Activated T-cell treated with anti-CD3 and anti-CD28 coated beads, Interleukin-2, amount 50 U/mL, for 24 hours (primary cell): ENCODE measurements around the gene RDX.
A peak's percentile ranks its signal among the peaks of the same experiment; 100 is the strongest.

ENCODE experiments used
- DNase-seq: peaks from one replicate; pipeline ENCODE4 v3.0.0-alpha.2; 2020
- H3K27ac Mint-ChIP-seq: 2 replicates; pipeline ENCODE4 v1.8.0; 2020; ENCODE audit warnings: mild to moderate bottlenecking, mixed read lengths
- H3K27me3 Mint-ChIP-seq: 2 replicates; pipeline ENCODE4 v1.8.0; 2020; ENCODE audit warnings: mixed read lengths
- H3K36me3 Mint-ChIP-seq: 2 replicates; pipeline ENCODE4 v1.8.0; 2020; ENCODE audit warnings: low read depth, mixed read lengths
- H3K4me1 Mint-ChIP-seq: 2 replicates; pipeline ENCODE4 v1.8.0; 2020; ENCODE audit warnings: low read depth, mixed read lengths
- H3K4me3 Mint-ChIP-seq: 2 replicates; pipeline ENCODE4 v1.8.0; 2020; ENCODE audit warnings: mild to moderate bottlenecking, moderate library complexity, mixed read lengths
- H3K9me3 Mint-ChIP-seq: 2 replicates; pipeline ENCODE4 v1.8.0; 2020; ENCODE audit warnings: mixed read lengths

Gene RDX

DNA sequence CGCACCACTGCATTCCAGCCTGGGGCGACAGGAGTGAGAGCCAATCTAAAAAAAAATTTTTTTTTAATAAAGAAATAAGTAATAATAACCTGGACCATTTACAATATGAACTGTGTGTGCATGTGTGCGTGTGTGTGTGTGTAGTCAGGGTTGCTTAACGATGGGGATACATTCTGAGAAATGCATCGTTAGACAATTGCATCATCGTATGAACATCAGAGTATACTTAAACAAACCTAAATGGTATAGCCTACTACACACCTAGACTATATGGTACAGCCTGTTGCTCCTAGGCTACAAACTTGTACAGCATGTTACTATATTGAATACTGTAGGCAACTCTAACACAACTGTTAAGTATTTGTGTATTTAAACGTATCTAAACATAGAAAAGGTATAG, 26.4 kb downstream of the RDX start:
- Mint-ChIP-seq H3K4me3 (no peak overlapping the region), H3K27me3 (no peaks in the 10 kb centered on the region), H3K4me1 (peaks cover 13% of the 10 kb centered on the region), H3K27ac (no peak overlapping the region), H3K36me3 (peaks cover 73% of the 10 kb centered on the region), H3K9me3 (no peaks in the 10 kb centered on the region)
- DNase-seq, result no peak

DNA sequence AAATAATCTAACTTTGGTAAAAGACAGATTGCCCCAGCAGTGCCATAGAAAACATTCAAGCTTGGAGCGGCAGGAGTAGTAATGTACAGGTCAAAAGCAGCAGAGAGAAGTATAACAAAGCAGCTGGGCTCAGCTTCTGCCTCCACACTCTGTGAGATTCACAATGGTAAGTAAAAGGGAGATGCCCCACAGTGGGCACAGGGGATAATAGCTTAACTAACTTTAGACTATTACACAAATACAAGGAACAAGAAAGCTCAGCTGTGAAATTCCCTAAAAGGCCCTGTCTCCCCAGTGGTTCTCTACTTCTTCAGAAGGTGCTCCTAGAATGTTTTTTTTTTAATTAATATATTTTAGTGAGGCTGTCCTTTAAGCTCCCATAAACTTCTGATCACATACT, 28.0 kb downstream of the RDX start:
- H3K4me3 Mint-ChIP-seq, result no peak overlapping the region
- H3K27ac Mint-ChIP-seq, result no peak overlapping the region
- no peak for DNase-seq
- peaks cover 80% of the 10 kb centered on the region for H3K36me3 Mint-ChIP-seq
- peaks cover 12% of the 10 kb centered on the region for H3K4me1 Mint-ChIP-seq
- no peaks in the 10 kb centered on the region for H3K9me3 Mint-ChIP-seq
- no peaks in the 10 kb centered on the region for H3K27me3 Mint-ChIP-seq

DNA sequence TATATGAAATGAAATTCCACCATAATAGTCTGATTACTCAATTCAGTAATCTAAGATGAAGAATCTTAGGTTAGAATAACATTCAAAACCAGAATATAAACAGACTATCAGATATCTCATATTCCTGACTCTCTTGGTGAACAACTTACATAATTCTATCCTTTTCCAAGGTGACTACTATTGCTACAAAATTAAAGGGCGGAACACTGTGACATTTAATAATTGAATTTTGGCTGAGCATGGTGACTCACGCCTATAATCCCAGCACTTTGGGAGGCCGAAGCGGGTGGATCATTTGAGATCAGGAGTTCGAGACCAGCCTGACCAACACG, 34.4 kb downstream of the RDX start:
- Mint-ChIP-seq H3K4me3 (no peak overlapping the region), H3K4me1 (peaks cover 12% of the 10 kb centered on the region), H3K27ac (no peak overlapping the region), H3K27me3 (no peaks in the 10 kb centered on the region), H3K9me3 (no peaks in the 10 kb centered on the region), H3K36me3 (peaks cover 88% of the 10 kb centered on the region)
- no peak for DNase-seq

DNA sequence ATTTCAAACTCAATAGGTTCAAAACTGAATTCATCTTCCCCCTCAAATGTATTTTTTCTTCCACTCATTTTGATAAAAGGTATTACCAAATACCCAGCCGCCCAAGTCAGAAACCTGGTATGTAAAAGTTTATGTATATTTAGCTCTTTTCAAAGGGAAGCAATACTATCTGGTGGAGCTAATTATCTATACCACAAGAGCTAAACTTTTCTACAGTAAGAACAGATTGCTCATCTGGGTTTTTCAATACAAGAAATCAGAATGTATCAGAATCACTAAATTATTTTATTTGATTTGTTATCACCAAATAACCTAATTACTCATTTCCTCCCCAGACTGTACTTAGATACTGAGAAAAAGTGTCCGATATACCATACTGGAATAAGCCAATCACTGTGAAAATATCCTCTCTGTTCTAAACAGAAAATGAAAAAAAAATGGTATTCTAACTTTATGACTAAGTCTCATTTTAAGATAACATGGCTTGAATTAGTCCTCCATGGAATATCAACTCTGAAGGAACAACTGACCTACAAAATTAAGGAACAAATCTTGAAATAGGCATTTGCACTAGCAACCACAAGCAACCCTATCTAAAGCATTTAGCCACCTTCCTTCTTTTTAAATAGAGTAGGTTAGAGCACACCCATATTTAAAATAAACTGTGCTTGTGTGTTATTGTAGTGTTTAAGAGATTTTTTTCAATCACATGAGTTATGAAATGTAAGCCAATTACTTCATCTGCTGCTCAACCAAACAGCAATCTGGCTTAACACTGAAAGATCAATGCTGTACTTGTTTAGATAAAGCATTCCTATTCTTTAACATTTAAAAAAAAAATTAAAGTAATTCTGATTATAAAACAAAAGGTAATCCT, 35.0 kb downstream of the RDX start:
- H3K27me3 Mint-ChIP-seq, result no peaks in the 10 kb centered on the region
- no peak overlapping the region for H3K4me3 Mint-ChIP-seq
- H3K4me1 Mint-ChIP-seq, result peaks cover 12% of the 10 kb centered on the region
- H3K36me3 Mint-ChIP-seq, result peaks cover 86% of the 10 kb centered on the region
- peak overlapping the region; percentile 52 for H3K27ac Mint-ChIP-seq
- DNase-seq, result no peak
- no peaks in the 10 kb centered on the region for H3K9me3 Mint-ChIP-seq

GRCh38 chr11:110253525-110253924, 42.9 kb downstream of the RDX start:
- Mint-ChIP-seq H3K27ac (no peak overlapping the region), H3K36me3 (peaks cover 80% of the 10 kb centered on the region), H3K4me1 (peaks cover 13% of the 10 kb centered on the region), H3K4me3 (no peak overlapping the region), H3K9me3 (no peaks in the 10 kb centered on the region), H3K27me3 (no peaks in the 10 kb centered on the region)
- DNase-seq, result no peak

DNA sequence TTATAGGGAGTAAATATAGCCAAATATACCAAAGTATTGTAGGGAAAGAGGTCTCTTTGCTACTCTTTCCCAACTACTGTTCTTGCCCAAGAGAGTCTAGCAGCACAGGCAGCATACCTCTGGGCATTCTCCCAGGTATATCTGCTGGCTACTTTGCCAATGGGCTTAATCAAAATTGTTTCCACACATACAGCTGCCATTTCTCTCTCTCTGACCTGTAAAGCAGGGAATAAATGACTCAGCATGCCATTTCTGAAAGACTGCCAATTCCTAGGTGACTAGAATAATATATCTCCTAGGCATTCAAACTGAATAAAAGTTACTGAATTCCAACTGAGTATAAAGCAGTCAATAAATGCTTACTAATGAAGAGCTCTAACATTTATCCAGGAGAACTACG, 44.6 kb downstream of the RDX start:
- no peak overlapping the region for H3K27ac Mint-ChIP-seq
- no peak for DNase-seq
- H3K36me3 Mint-ChIP-seq, result peaks cover 76% of the 10 kb centered on the region
- no peak overlapping the region for H3K4me3 Mint-ChIP-seq
- peaks cover 13% of the 10 kb centered on the region for H3K4me1 Mint-ChIP-seq
- no peaks in the 10 kb centered on the region for H3K27me3 Mint-ChIP-seq
- no peaks in the 10 kb centered on the region for H3K9me3 Mint-ChIP-seq

- Mint-ChIP-seq H3K9me3 (no peaks in the 10 kb centered on the region), H3K27ac (no peak overlapping the region), H3K36me3 (peaks cover 75% of the 10 kb centered on the region), H3K27me3 (no peaks in the 10 kb centered on the region), H3K4me3 (no peak overlapping the region), H3K4me1 (peaks cover 13% of the 10 kb centered on the region)
- no peak for DNase-seq
Observed at GRCh38 chr11:110250168-110250567, 46.2 kb downstream of the RDX start.

- Mint-ChIP-seq H3K4me1 (peaks cover 13% of the 10 kb centered on the region), H3K27ac (no peak overlapping the region), H3K36me3 (peaks cover 74% of the 10 kb centered on the region), H3K27me3 (no peaks in the 10 kb centered on the region), H3K4me3 (no peak overlapping the region), H3K9me3 (no peaks in the 10 kb centered on the region)
- DNase-seq, result no peak
Observed at GRCh38 chr11:110249766-110250165, 46.6 kb downstream of the RDX start.

DNA sequence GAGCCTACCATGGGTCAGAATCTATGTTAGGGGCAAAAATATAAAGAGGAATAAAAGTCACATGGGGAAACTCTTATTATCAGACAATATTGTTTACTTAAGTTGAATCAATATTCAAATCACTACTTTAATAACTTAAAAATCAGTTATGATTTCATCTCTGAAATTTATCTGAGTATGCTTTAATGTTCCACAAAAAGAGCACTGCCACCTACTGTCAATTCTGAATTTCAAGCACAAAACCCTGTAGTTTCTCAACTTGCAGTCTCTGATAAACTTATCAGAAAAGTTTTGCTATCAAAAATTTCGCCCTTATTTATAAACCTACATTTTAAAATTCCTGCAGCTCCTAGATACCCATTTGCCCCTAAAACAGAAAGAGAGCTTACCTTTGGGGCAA, 47.3 kb downstream of the RDX start:
- Mint-ChIP-seq H3K27me3 (no peaks in the 10 kb centered on the region), H3K4me1 (peaks cover 10% of the 10 kb centered on the region), H3K36me3 (peaks cover 75% of the 10 kb centered on the region), H3K27ac (no peak overlapping the region), H3K4me3 (no peak overlapping the region), H3K9me3 (no peaks in the 10 kb centered on the region)
- DNase-seq, result no peak

DNA sequence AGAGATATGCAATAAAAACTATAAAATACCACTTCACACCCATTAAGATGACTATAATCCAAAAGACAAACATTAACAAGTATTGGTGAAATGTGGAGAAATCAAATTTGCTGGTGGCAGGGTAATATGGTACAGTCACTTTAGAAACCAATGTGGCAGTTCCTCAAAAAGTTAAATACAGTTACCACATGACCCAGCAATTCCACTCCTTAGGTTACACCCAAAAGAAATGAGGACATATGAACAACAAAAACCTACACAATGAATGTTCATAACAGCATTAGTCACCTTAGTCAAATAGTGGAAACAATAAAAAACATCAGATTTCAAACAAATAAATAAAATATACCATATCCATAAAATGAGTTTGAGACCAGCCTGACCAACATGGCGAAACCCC, 52.6 kb downstream of the RDX start:
- Mint-ChIP-seq H3K27ac (no peak overlapping the region), H3K27me3 (no peaks in the 10 kb centered on the region)

GRCh38 chr11:110242746-110243145, 53.7 kb downstream of the RDX start:
- Mint-ChIP-seq H3K4me1 (peaks cover 3% of the 10 kb centered on the region), H3K9me3 (no peaks in the 10 kb centered on the region), H3K4me3 (no peak overlapping the region), H3K27ac (no peak overlapping the region), H3K36me3 (peaks cover 73% of the 10 kb centered on the region), H3K27me3 (no peaks in the 10 kb centered on the region)
- no peak for DNase-seq

More for the DNA sequence above, 52.6 kb downstream of the RDX start:
- DNase-seq, result no peak
- Mint-ChIP-seq H3K4me3 (no peak overlapping the region), H3K4me1 (peaks cover 3% of the 10 kb centered on the region), H3K9me3 (no peaks in the 10 kb centered on the region), H3K36me3 (peaks cover 70% of the 10 kb centered on the region)

DNA sequence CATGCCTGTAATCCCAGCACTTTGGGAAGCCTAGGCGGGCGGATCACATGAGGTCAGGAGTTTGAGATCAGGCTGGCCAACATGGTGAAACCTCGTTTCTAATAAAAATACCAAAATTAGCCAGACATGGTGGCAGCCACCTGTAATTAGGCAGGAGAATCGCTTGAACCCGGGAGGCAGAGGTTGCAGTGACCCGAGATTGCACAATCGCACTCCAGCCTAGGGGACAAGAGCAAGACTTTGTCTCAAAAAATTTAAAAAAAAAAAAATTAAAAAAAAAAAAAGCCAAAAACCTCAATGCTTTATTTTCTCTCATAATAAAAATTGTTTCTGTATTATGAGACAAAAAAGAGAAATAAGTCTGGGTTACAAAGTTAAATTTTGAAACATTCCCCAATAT, 54.2 kb downstream of the RDX start:
- no peak for DNase-seq
- no peak overlapping the region for H3K27ac Mint-ChIP-seq
- no peak overlapping the region for H3K4me3 Mint-ChIP-seq
- no peaks in the 10 kb centered on the region for H3K9me3 Mint-ChIP-seq
- H3K27me3 Mint-ChIP-seq, result no peaks in the 10 kb centered on the region
- H3K4me1 Mint-ChIP-seq, result peaks cover 3% of the 10 kb centered on the region
- peaks cover 74% of the 10 kb centered on the region for H3K36me3 Mint-ChIP-seq

- DNase-seq, result no peak
- H3K27me3 Mint-ChIP-seq, result no peaks in the 10 kb centered on the region
- H3K27ac Mint-ChIP-seq, result no peak overlapping the region
- no peak overlapping the region for H3K4me3 Mint-ChIP-seq
- peaks cover 78% of the 10 kb centered on the region for H3K36me3 Mint-ChIP-seq
- H3K9me3 Mint-ChIP-seq, result no peaks in the 10 kb centered on the region
- peaks cover 3% of the 10 kb centered on the region for H3K4me1 Mint-ChIP-seq
Observed at GRCh38 chr11:110235966-110236365, 60.4 kb downstream of the RDX start.

- Mint-ChIP-seq H3K4me3 (no peak overlapping the region), H3K27me3 (no peaks in the 10 kb centered on the region), H3K27ac (no peak overlapping the region), H3K4me1 (no peaks in the 10 kb centered on the region), H3K36me3 (peaks cover 77% of the 10 kb centered on the region), H3K9me3 (no peaks in the 10 kb centered on the region)
- no peak for DNase-seq
Observed at GRCh38 chr11:110230377-110230776, 66.0 kb downstream of the RDX start.

DNA sequence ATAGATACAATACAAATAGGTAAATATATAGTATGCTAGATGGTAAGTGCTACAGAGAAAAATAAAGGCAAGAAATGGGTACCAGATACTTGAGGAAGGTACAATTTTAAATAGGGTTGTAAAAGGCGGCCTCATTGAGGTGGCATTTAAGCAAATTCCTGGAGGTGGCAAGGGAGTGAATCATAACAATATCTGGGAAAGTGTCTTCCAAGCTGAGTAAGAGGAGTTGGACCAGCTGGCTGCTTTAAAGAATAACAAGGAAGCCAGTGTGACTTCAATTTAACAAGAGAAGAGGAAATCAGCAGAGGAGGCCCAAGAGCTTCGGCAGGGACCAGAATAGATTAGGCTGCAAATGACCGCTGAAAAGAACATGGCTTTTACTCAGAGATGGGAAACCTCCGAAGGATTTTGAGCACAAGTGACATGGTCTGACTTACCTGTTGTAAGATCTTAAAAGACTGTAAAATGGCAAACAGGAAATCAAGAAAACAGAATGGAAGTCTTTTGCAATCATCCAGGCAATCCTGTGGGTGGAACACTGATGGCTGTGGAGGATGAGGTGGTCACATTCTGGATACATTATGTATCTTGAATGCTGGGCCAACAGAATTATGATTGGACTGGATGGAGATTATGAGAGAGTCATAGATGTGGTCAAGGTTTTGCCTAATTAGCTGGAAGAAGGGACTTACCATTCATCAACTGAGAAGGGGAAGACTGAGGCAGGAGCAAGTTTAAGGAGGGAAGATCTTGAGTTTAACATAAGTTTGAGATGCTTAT, 77.2 kb downstream of the RDX start:
- Mint-ChIP-seq H3K36me3 (peaks cover 11% of the 10 kb centered on the region), H3K27ac (no peak overlapping the region), H3K4me1 (no peaks in the 10 kb centered on the region), H3K4me3 (no peak overlapping the region), H3K9me3 (no peaks in the 10 kb centered on the region), H3K27me3 (no peaks in the 10 kb centered on the region)
- no peak for DNase-seq
